ENCODE results near the gene TMEM37.
A peak's percentile ranks its signal among the peaks of the same experiment; 100 is the strongest.

The TMEM37 gene

DNA sequence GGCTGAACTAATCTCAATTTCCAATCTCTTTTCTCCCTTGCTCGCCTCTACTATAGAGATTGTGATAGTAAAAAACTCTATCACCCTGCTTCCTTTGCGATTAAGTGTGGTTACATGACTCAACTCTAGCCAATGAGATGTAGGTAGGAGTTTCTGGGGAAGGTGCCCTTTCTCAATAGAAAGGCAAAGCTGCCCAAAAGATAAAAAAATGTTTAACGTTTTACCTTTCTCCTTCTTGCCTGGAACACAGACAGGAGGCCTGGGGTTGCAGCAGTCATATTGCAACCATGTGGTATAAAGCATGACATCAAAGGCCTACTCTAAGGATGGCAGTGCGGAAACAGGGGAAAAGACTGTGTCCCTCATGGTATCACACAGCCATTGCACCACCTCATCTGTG is 31.5 kb downstream of the TMEM37 start:
- no peak overlapping the region for H3K4me3 ChIP-seq (ENCODE audit: control insufficient read depth, low read depth, low read length)
- TF ChIP-seq, protein P1, sequence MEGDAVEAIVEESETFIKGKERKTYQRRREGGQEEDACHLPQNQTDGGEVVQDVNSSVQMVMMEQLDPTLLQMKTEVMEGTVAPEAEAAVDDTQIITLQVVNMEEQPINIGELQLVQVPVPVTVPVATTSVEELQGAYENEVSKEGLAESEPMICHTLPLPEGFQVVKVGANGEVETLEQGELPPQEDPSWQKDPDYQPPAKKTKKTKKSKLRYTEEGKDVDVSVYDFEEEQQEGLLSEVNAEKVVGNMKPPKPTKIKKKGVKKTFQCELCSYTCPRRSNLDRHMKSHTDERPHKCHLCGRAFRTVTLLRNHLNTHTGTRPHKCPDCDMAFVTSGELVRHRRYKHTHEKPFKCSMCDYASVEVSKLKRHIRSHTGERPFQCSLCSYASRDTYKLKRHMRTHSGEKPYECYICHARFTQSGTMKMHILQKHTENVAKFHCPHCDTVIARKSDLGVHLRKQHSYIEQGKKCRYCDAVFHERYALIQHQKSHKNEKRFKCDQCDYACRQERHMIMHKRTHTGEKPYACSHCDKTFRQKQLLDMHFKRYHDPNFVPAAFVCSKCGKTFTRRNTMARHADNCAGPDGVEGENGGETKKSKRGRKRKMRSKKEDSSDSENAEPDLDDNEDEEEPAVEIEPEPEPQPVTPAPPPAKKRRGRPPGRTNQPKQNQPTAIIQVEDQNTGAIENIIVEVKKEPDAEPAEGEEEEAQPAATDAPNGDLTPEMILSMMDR (conservative IDR thresholded peaks at IDR 0.05; ENCODE audit: control insufficient read depth, insufficient read depth, low read depth, low read length): no peak
- DNase-seq (ENCODE audit: low read depth): no peak

GRCh38 chr2:119463990-119464389 is 32.3 kb downstream of the TMEM37 start:
- no peak for DNase-seq (ENCODE audit: low read depth)
- no peak overlapping the region for H3K4me3 ChIP-seq (ENCODE audit: control insufficient read depth, low read depth, low read length)
- TF ChIP-seq, protein P1 (conservative IDR thresholded peaks at IDR 0.05; ENCODE audit: control insufficient read depth, insufficient read depth, low read depth, low read length): no peak

DNA sequence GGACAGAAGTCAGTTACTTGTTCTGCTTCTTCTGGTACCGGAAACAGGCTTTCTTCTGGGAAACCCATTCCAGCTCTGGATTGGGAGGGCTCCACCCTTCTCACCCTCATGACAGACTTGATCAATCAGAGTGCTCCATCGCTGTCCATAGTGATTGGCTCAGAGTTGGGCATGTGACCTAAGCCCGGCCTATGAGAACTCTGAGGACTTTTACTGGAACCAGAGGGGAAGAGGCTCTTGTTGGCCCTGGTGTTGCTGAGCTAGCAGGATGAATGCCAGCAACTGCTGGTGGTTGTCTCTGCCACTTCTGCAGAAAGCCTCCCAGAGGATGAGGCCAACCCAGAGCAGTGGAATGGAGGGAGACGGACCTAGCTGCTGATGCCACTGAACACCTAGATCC is 33.3 kb downstream of the TMEM37 start:
- TF ChIP-seq, protein P1 (conservative IDR thresholded peaks at IDR 0.05; ENCODE audit: control insufficient read depth, insufficient read depth, low read depth, low read length): no peak
- no peak for DNase-seq (ENCODE audit: low read depth)
- H3K4me3 ChIP-seq (ENCODE audit: control insufficient read depth, low read depth, low read length): no peak overlapping the region

- H3K4me3 ChIP-seq (ENCODE audit: control insufficient read depth, low read depth, low read length): no peak overlapping the region
- TF ChIP-seq, protein P1 (conservative IDR thresholded peaks at IDR 0.05; ENCODE audit: control insufficient read depth, insufficient read depth, low read depth, low read length): no peak
- DNase-seq (ENCODE audit: low read depth): no peak
Observed at GRCh38 chr2:119465687-119466086, 34.0 kb downstream of the TMEM37 start.

GRCh38 chr2:119466373-119466772 is 34.7 kb downstream of the TMEM37 start:
- DNase-seq (ENCODE audit: low read depth): no peak
- H3K4me3 ChIP-seq (ENCODE audit: control insufficient read depth, low read depth, low read length): no peak overlapping the region
- TF ChIP-seq, protein P1 (conservative IDR thresholded peaks at IDR 0.05; ENCODE audit: control insufficient read depth, insufficient read depth, low read depth, low read length): no peak

GRCh38 chr2:119468154-119468955 is 36.7 kb downstream of the TMEM37 start:
- no peak overlapping the region for H3K4me3 ChIP-seq (ENCODE audit: control insufficient read depth, low read depth, low read length)
- DNase-seq (ENCODE audit: low read depth): peak; percentile 14
- TF ChIP-seq, protein P1 (conservative IDR thresholded peaks at IDR 0.05; ENCODE audit: control insufficient read depth, insufficient read depth, low read depth, low read length): no peak

Measured in fibroblast of mammary gland (primary cell).